ENCODE results near the gene DLG5. TPM values are rescaled to one million over a fixed set of nuclear protein-coding genes. Genes with fewer than 3 reads are reported as not detected.

Gene DLG5
- total and polyA plus RNA-seq, 9 of the 15 experiments (the other 6 are each of a cell fraction or from before 2014, with no cell fraction given) = 1.4 to 26.8 (median 11.2) TPM

- TF ChIP-seq SP2 (IDR thresholded peaks at IDR 0.05; ENCODE audit: extremely low read depth, low read depth, low read length, poor library complexity, severe bottlenecking) (no peak), BHLHE40 (IDR thresholded peaks at IDR 0.05; ENCODE audit: low read length) (no peak), USF2 (CRISPR knock-in tag; IDR thresholded peaks at IDR 0.05) (no peak), CEBPG (CRISPR knock-in tag; IDR thresholded peaks at IDR 0.05) (peak; percentile 17; the same call in 1 of the 2 replicates), CEBPG (tag; conservative IDR thresholded peaks at IDR 0.05 in 1 of 2, IDR thresholded peaks at IDR 0.05 in 1 of 2) (no peak), CBX3 (IDR thresholded peaks at IDR 0.05; ENCODE audit: borderline replicate concordance in 1 of 2, low read length in 2 of 2) (no peak), STAT5B (CRISPR knock-in tag; IDR thresholded peaks at IDR 0.05) (no peak), EHMT2 (IDR thresholded peaks at IDR 0.05) (no peak), SIRT6 (IDR thresholded peaks at IDR 0.05; ENCODE audit: low read depth, low read length) (no peak), ZFP91 (CRISPR knock-in tag; IDR thresholded peaks at IDR 0.05) (no peak), TFAM (CRISPR knock-in tag; conservative IDR thresholded peaks at IDR 0.05) (no peak), CCNT2 (IDR thresholded peaks at IDR 0.05; ENCODE audit: borderline replicate concordance, extremely low read depth, insufficient read length, low read depth, low read length) (no peak), SRSF9 (IDR thresholded peaks at IDR 0.05; ENCODE audit: borderline replicate concordance, low read depth, low read length) (no peak), L3MBTL2 (IDR thresholded peaks at IDR 0.05) (peak; percentile 73), NELFE (IDR thresholded peaks at IDR 0.05; ENCODE audit: insufficient read depth, insufficient read length) (no peak), CAMTA2 (CRISPR knock-in tag; conservative IDR thresholded peaks at IDR 0.05) (no peak), ZNF121 (CRISPR knock-in tag; conservative IDR thresholded peaks at IDR 0.05) (no peak), TAF7 (tag; IDR thresholded peaks at IDR 0.05) (no peak), ZNF436 (CRISPR knock-in tag; IDR thresholded peaks at IDR 0.05) (no peak), KDM5B (IDR thresholded peaks at IDR 0.05; ENCODE audit: insufficient replicate concordance, low read depth, low read length) (peak; percentile 69), ZFP1 (CRISPR knock-in tag; IDR thresholded peaks at IDR 0.05) (no peak), POLR2G (IDR thresholded peaks at IDR 0.05; ENCODE audit: low read depth, low read length) (peak; percentile 81; the same call in 1 of the 2 replicates), MCM2 (IDR thresholded peaks at IDR 0.05; ENCODE audit: low read depth) (no peak), ZBTB12 (CRISPR knock-in tag; IDR thresholded peaks at IDR 0.05) (no peak), BDP1 (IDR thresholded peaks at IDR 0.05; ENCODE audit: insufficient read depth, insufficient read length) (no peak), TRIM28 (IDR thresholded peaks at IDR 0.05) (no peak), ZNF23 (CRISPR knock-in tag; IDR thresholded peaks at IDR 0.05) (no peak), PHTF2 (CRISPR knock-in tag; IDR thresholded peaks at IDR 0.05) (no peak)
Observed at GRCh38 chr10:77925795-77926565, 575 bp downstream of the DLG5 start (continued).
